ENCODE measurements around the gene NAGS. TPM values are rescaled to one million over a fixed set of nuclear protein-coding genes. Genes with fewer than 3 reads are reported as not detected.

Gene NAGS
- polyA plus RNA-seq, 2 donors, result 0.67 to 1.9 TPM

- H3K36me3 ChIP-seq (ENCODE audit: control insufficient read depth in 2 of 2, insufficient read depth in 2 of 2, low read length in 1 of 2), result no peaks in the 10 kb centered on the region
- no peak overlapping the region for H3K27ac ChIP-seq (ENCODE audit: low read depth in 2 of 2, low read length in 1 of 2)
- H3K4me3 ChIP-seq (ENCODE audit: low read depth in 1 of 2, low read length in 2 of 2), result no peak overlapping the region
- WGBS, 2 donors, result 26 to 27% methylated on average over 5 of the region's 5 CpGs
- peaks cover 0 to 5% of the 10 kb centered on the region in 2 donors for H3K27me3 ChIP-seq (ENCODE audit: control insufficient read depth in 1 of 2, insufficient read depth in 2 of 2, low read length in 2 of 2)
- H3K4me1 ChIP-seq (ENCODE audit: control insufficient read depth in 2 of 2, insufficient read depth in 2 of 2, low read length in 1 of 2), result peaks cover 5 to 7% of the 10 kb centered on the region in 2 donors
- H3K9me3 ChIP-seq (ENCODE audit: control insufficient read depth in 2 of 2, insufficient read depth in 1 of 2, low read depth in 1 of 2, low read length in 1 of 2), result no peaks in the 10 kb centered on the region
Measured at GRCh38 chr17:43983196-43983514, 21.3 kb upstream of the NAGS start.

GRCh38 chr17:43983515-43984411, 20.7 kb upstream of the NAGS start:
- Histone ChIP-seq H3K27me3 (ENCODE audit: control insufficient read depth in 1 of 2, insufficient read depth in 2 of 2, low read length in 2 of 2) (peaks cover 0 to 5% of the 10 kb centered on the region in 2 donors), H3K9me3 (ENCODE audit: control insufficient read depth in 2 of 2, insufficient read depth in 1 of 2, low read depth in 1 of 2, low read length in 1 of 2) (no peaks in the 10 kb centered on the region), H3K4me3 (ENCODE audit: low read depth in 1 of 2, low read length in 2 of 2) (peak overlapping the region in 1 of 2 donors; percentile 34), H3K36me3 (ENCODE audit: control insufficient read depth in 2 of 2, insufficient read depth in 2 of 2, low read length in 1 of 2) (no peaks in the 10 kb centered on the region), H3K4me1 (ENCODE audit: control insufficient read depth in 2 of 2, insufficient read depth in 2 of 2, low read length in 1 of 2) (peaks cover 5 to 7% of the 10 kb centered on the region in 2 donors), H3K27ac (ENCODE audit: low read depth in 2 of 2, low read length in 1 of 2) (no peak overlapping the region)
- 3 to 4% methylated on average over 75 to 78 of the region's 78 CpGs for WGBS, 2 donors

GRCh38 chr17:43984521-43984920, 19.9 kb upstream of the NAGS start:
- Histone ChIP-seq H3K27me3 (ENCODE audit: control insufficient read depth in 1 of 2, insufficient read depth in 2 of 2, low read length in 2 of 2) (peaks cover 0 to 5% of the 10 kb centered on the region in 2 donors), H3K4me1 (ENCODE audit: control insufficient read depth in 2 of 2, insufficient read depth in 2 of 2, low read length in 1 of 2) (peaks cover 5 to 7% of the 10 kb centered on the region in 2 donors), H3K36me3 (ENCODE audit: control insufficient read depth in 2 of 2, insufficient read depth in 2 of 2, low read length in 1 of 2) (no peaks in the 10 kb centered on the region), H3K27ac (ENCODE audit: low read depth in 2 of 2, low read length in 1 of 2) (no peak overlapping the region), H3K9me3 (ENCODE audit: control insufficient read depth in 2 of 2, insufficient read depth in 1 of 2, low read depth in 1 of 2, low read length in 1 of 2) (no peaks in the 10 kb centered on the region), H3K4me3 (ENCODE audit: low read depth in 1 of 2, low read length in 2 of 2) (peak overlapping the region in 1 of 2 donors; percentile 34)
- WGBS, 2 donors, result 82 to 89% methylated on average over 8 of the region's 8 CpGs

GRCh38 chr17:43986225-43986981, 18.0 kb upstream of the NAGS start:
- WGBS, 2 donors, result 87 to 89% methylated on average over 7 of the region's 7 CpGs
- peaks cover 0 to 5% of the 10 kb centered on the region in 2 donors for H3K27me3 ChIP-seq (ENCODE audit: control insufficient read depth in 1 of 2, insufficient read depth in 2 of 2, low read length in 2 of 2)

GRCh38 chr17:43987131-43988021, 17.0 kb upstream of the NAGS start:
- Histone ChIP-seq H3K9me3 (ENCODE audit: control insufficient read depth in 2 of 2, insufficient read depth in 1 of 2, low read depth in 1 of 2, low read length in 1 of 2) (no peaks in the 10 kb centered on the region), H3K27me3 (ENCODE audit: control insufficient read depth in 1 of 2, insufficient read depth in 2 of 2, low read length in 2 of 2) (peaks cover 0 to 5% of the 10 kb centered on the region in 2 donors), H3K36me3 (ENCODE audit: control insufficient read depth in 2 of 2, insufficient read depth in 2 of 2, low read length in 1 of 2) (no peaks in the 10 kb centered on the region), H3K4me1 (ENCODE audit: control insufficient read depth in 2 of 2, insufficient read depth in 2 of 2, low read length in 1 of 2) (peaks cover 5 to 7% of the 10 kb centered on the region in 2 donors), H3K27ac (ENCODE audit: low read depth in 2 of 2, low read length in 1 of 2) (no peak overlapping the region), H3K4me3 (ENCODE audit: low read depth in 1 of 2, low read length in 2 of 2) (no peak overlapping the region)
- WGBS, 2 donors, result 64 to 70% methylated on average over 12 of the region's 12 CpGs

More at GRCh38 chr17:43986225-43986981, 18.0 kb upstream of the NAGS start:
- H3K27ac ChIP-seq (ENCODE audit: low read depth in 2 of 2, low read length in 1 of 2), result no peak overlapping the region
- H3K36me3 ChIP-seq (ENCODE audit: control insufficient read depth in 2 of 2, insufficient read depth in 2 of 2, low read length in 1 of 2), result no peaks in the 10 kb centered on the region
- H3K9me3 ChIP-seq (ENCODE audit: control insufficient read depth in 2 of 2, insufficient read depth in 1 of 2, low read depth in 1 of 2, low read length in 1 of 2), result no peaks in the 10 kb centered on the region
- peaks cover 5 to 7% of the 10 kb centered on the region in 2 donors for H3K4me1 ChIP-seq (ENCODE audit: control insufficient read depth in 2 of 2, insufficient read depth in 2 of 2, low read length in 1 of 2)
- no peak overlapping the region for H3K4me3 ChIP-seq (ENCODE audit: low read depth in 1 of 2, low read length in 2 of 2)

- H3K9me3 ChIP-seq (ENCODE audit: control insufficient read depth in 2 of 2, insufficient read depth in 1 of 2, low read depth in 1 of 2, low read length in 1 of 2), result no peaks in the 10 kb centered on the region
- H3K4me1 ChIP-seq (ENCODE audit: control insufficient read depth in 2 of 2, insufficient read depth in 2 of 2, low read length in 1 of 2), result peaks cover 5% of the 10 kb centered on the region in 2 donors
- H3K36me3 ChIP-seq (ENCODE audit: control insufficient read depth in 2 of 2, insufficient read depth in 2 of 2, low read length in 1 of 2), result no peaks in the 10 kb centered on the region
- H3K27me3 ChIP-seq (ENCODE audit: control insufficient read depth in 1 of 2, insufficient read depth in 2 of 2, low read length in 2 of 2), result peaks cover 0 to 4% of the 10 kb centered on the region in 2 donors
- 89 to 91% methylated on average over 9 of the region's 9 CpGs for WGBS, 2 donors
- no peak overlapping the region for H3K27ac ChIP-seq (ENCODE audit: low read depth in 2 of 2, low read length in 1 of 2)
- H3K4me3 ChIP-seq (ENCODE audit: low read depth in 1 of 2, low read length in 2 of 2), result no peak overlapping the region
Measured at GRCh38 chr17:43988301-43988700, 16.1 kb upstream of the NAGS start.

GRCh38 chr17:43992641-43993040, 11.8 kb upstream of the NAGS start:
- no peak overlapping the region for H3K27ac ChIP-seq (ENCODE audit: low read depth in 2 of 2, low read length in 1 of 2)
- no peaks in the 10 kb centered on the region for H3K36me3 ChIP-seq (ENCODE audit: control insufficient read depth in 2 of 2, insufficient read depth in 2 of 2, low read length in 1 of 2)
- H3K9me3 ChIP-seq (ENCODE audit: control insufficient read depth in 2 of 2, insufficient read depth in 1 of 2, low read depth in 1 of 2, low read length in 1 of 2), result no peaks in the 10 kb centered on the region
- 93 to 96% methylated on average over 14 of the region's 14 CpGs for WGBS, 2 donors
- H3K4me1 ChIP-seq (ENCODE audit: control insufficient read depth in 2 of 2, insufficient read depth in 2 of 2, low read length in 1 of 2), result no peaks in the 10 kb centered on the region
- no peak overlapping the region for H3K4me3 ChIP-seq (ENCODE audit: low read depth in 1 of 2, low read length in 2 of 2)
- no peaks in the 10 kb centered on the region for H3K27me3 ChIP-seq (ENCODE audit: control insufficient read depth in 1 of 2, insufficient read depth in 2 of 2, low read length in 2 of 2)

GRCh38 chr17:43994272-43995149, 9.9 kb upstream of the NAGS start:
- Histone ChIP-seq H3K4me3 (ENCODE audit: low read depth in 1 of 2, low read length in 2 of 2) (no peak overlapping the region), H3K27me3 (ENCODE audit: control insufficient read depth in 1 of 2, insufficient read depth in 2 of 2, low read length in 2 of 2) (no peaks in the 10 kb centered on the region), H3K9me3 (ENCODE audit: control insufficient read depth in 2 of 2, insufficient read depth in 1 of 2, low read depth in 1 of 2, low read length in 1 of 2) (no peaks in the 10 kb centered on the region), H3K27ac (ENCODE audit: low read depth in 2 of 2, low read length in 1 of 2) (no peak overlapping the region), H3K4me1 (ENCODE audit: control insufficient read depth in 2 of 2, insufficient read depth in 2 of 2, low read length in 1 of 2) (no peaks in the 10 kb centered on the region), H3K36me3 (ENCODE audit: control insufficient read depth in 2 of 2, insufficient read depth in 2 of 2, low read length in 1 of 2) (no peaks in the 10 kb centered on the region)
- WGBS, 2 donors, result 8% methylated on average over 52 of the region's 52 CpGs
